GM19395 (cell line): ENCODE data around the gene IL1B.

Source experiments
- ATAC-seq: cut with Tn5 transposase; IDR thresholded peaks from one replicate; pipeline ENCODE4 v1.9.1; 2021; ENCODE audit warnings: mild to moderate bottlenecking, moderate library complexity; ENCODE audit not compliant: unreplicated experiment

The IL1B gene

DNA sequence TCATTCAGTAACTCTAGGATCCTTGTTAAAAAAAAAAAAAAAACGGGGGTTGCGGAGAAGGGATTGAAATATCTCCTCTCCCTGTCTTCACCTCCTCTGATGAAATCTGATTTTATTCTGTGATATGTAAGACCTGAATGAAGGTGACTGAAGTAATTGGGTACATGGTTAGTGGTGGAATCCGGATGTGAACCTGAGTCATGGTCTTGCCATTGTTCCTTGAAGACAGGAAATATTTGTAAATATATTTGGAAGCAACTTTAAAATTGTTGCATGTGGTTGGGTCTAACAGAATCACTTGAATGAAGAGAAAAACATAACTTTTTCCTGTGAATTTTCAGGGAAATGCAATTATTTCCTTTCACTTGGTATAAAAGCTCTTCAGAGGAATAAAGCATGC, 49.3 kb downstream of the IL1B start:
- ATAC-seq, result no peak

DNA sequence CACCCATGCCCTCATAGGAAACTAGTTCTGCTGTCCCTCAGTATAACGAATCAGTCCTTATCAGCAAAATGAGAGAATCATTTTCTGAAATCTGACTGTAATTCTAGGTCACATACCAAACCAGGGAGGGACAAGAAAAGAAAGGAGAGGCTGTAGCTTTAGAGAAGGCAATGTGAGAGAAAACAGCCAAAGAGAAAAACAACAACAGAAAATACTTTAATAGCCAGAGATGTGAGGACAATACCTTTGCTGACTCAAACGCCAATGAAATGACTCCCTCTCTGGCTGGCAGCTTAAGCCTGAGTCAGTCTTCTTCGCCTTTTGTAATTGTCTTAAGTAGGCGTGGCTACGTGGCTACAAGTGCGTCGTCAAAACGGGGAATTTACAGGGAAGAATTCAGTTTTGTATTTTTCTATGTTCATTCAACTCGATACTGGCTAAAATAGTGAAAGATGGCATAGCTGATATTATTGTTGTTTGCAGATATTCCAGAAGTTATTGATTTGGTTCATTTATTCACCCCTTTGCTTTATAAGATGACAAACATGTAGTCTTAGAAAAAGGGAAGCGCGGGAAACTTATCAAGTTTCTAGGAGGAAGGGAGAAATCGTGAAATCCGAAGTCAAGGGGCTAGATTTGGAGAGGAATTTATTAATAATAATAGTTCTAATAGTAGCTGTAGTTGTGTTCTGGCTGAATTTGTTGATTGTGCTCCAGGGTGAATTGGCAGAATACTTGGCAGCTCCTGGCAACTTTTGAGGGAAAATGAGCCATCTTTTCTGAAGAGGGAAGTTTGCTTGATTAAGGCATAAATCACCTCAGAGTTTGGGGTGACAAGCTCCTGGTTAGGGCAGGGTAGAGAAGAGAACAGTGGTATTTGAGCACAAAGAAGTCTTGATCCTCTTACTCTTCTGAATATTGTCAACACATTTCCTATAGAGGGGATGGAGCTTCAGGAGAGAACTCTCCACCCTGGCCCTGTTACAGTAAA, 52.1 kb downstream of the IL1B start, which contains the start of gene IL1A:
Gene IL1A (minus strand): TSS at position 295 of the 991 bp plus-strand sequence. CDS start 723 bp downstream, outside the sequence.
- no peak for ATAC-seq

- no peak for ATAC-seq
Measured at GRCh38 chr2:112783187-112783714, 53.3 kb downstream of the IL1B start.

GRCh38 chr2:112782234-112782799, 54.3 kb downstream of the IL1B start:
- peak; percentile 87 for ATAC-seq
